Measurements from ENCODE around the gene SIAH2.

DNA sequence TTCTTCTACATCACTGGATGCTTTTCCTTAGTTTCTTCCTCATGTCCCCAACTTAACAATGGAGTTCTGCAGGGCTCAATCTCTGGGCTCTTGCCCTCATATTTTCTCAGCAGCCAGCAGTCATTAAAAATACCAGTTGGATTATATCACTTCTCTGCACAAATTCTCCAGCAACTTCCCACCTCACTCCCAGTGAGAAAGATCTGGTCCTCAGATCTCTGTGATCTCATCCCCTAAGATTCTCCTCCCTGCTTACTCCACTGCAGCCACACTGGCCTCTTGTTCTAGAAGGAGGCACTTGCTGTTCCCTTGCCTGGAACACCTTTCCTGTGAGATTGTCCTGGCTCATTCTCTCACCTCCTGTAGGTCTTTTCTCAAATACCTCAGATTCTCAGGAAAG lies 65.3 kb downstream of the SIAH2 start:
- no peak for TF ChIP-seq POLR2AphosphoS5 (IDR thresholded peaks at IDR 0.05; ENCODE audit: low read depth)
- TF ChIP-seq, protein P1, sequence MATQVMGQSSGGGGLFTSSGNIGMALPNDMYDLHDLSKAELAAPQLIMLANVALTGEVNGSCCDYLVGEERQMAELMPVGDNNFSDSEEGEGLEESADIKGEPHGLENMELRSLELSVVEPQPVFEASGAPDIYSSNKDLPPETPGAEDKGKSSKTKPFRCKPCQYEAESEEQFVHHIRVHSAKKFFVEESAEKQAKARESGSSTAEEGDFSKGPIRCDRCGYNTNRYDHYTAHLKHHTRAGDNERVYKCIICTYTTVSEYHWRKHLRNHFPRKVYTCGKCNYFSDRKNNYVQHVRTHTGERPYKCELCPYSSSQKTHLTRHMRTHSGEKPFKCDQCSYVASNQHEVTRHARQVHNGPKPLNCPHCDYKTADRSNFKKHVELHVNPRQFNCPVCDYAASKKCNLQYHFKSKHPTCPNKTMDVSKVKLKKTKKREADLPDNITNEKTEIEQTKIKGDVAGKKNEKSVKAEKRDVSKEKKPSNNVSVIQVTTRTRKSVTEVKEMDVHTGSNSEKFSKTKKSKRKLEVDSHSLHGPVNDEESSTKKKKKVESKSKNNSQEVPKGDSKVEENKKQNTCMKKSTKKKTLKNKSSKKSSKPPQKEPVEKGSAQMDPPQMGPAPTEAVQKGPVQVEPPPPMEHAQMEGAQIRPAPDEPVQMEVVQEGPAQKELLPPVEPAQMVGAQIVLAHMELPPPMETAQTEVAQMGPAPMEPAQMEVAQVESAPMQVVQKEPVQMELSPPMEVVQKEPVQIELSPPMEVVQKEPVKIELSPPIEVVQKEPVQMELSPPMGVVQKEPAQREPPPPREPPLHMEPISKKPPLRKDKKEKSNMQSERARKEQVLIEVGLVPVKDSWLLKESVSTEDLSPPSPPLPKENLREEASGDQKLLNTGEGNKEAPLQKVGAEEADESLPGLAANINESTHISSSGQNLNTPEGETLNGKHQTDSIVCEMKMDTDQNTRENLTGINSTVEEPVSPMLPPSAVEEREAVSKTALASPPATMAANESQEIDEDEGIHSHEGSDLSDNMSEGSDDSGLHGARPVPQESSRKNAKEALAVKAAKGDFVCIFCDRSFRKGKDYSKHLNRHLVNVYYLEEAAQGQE (IDR thresholded peaks at IDR 0.05; ENCODE audit: insufficient replicate concordance, low read depth) = no peak
